Activated T-helper 2 cell treated with anti-CD3 and anti-CD28 coated beads, Interferon-gamma antibody, Interleukin-2, Interleukin-4, amounts not matched to agents 10 μg/mL and 5 μg/mL and 100 μg/mL, durations not matched to agents 14 hours and 24 hours and 36 hours (primary cell): ENCODE data around the gene GRIA4. TPM values are rescaled to one million over a fixed set of nuclear protein-coding genes. Genes with fewer than 3 reads are reported as not detected.

Experiments used
- DNase-seq: peaks from one replicate; pipeline ENCODE4 v3.0.0; 2021; ENCODE audit warnings: low spot score
- H3K27ac Mint-ChIP-seq: one replicate; pipeline ENCODE4 v1.8.0; 2021; ENCODE audit warnings: mixed read lengths
- H3K27me3 Mint-ChIP-seq: one replicate; pipeline ENCODE4 v1.8.0; 2021; ENCODE audit warnings: low read depth, mixed read lengths
- H3K36me3 Mint-ChIP-seq: one replicate; pipeline ENCODE4 v1.8.0; 2021; ENCODE audit warnings: low read depth, mixed read lengths
- H3K4me1 Mint-ChIP-seq: one replicate; pipeline ENCODE4 v1.8.0; 2021; ENCODE audit warnings: low read depth, mixed read lengths
- H3K4me3 Mint-ChIP-seq: one replicate; pipeline ENCODE4 v1.8.0; 2021; ENCODE audit warnings: low read depth, mild to moderate bottlenecking, moderate library complexity, mixed read lengths
- H3K9me3 Mint-ChIP-seq: one replicate; pipeline ENCODE4 v1.8.0; 2021; ENCODE audit warnings: mixed read lengths
- intact Hi-C: fragments of 100-400 bp; cut with micrococcal nuclease; formaldehyde crosslinking; loops from one replicate; pipeline ENCODE4 v1.15.1; 2023
- total RNA-seq: library from RNA; stranded (reverse); gene quantifications from 2 replicates; pipeline ENCODE4 v1.2.3, GENCODE V29; 2022

GRIA4 gene
- total RNA-seq, 1 donor from 2014 or later, result not detected

DNA sequence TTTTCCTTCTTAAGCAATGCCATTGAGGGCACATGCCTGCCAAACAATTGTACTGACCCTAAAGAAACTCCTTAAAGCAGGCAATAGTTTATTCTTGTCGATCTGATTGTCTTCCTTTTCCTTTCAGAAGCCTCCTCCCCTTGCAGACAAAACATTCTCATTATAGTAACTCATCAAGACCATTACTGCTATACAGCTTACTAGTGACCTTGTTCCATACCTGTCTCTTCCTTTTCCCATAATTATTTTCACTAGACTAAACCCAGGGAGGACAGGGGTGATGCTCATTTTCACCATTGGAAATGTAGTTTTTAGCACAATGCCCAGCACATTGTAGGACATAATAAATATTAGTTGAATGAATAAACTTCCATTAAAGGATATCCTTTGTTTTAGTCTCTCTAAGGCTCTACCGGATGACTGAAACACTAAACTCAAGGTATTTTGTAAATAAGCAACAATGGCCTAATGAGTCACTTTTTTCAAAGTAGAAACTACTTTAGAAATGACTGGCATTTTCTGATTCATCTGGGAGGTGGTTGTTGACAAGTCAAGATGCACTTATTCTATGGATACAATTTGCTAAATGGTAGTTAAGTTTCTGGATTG, 421.4 kb downstream of the GRIA4 start:
- no peak overlapping the region for H3K27ac Mint-ChIP-seq
- H3K36me3 Mint-ChIP-seq, result no peaks in the 10 kb centered on the region
- no peak overlapping the region for H3K4me3 Mint-ChIP-seq
- H3K27me3 Mint-ChIP-seq, result peaks cover 16% of the 10 kb centered on the region
- H3K9me3 Mint-ChIP-seq, result peaks cover 9% of the 10 kb centered on the region
- peaks cover 6% of the 10 kb centered on the region for H3K4me1 Mint-ChIP-seq
- intact Hi-C loops, result no loop called here
- no peak for DNase-seq
